H4 (cell line): ENCODE results near the gene TNFRSF4. TPM values are rescaled to one million over a fixed set of nuclear protein-coding genes. Genes with fewer than 3 reads are reported as not detected.
"Not testable (repeated sequence)": the region's sequence is repeated elsewhere in the genome, so short reads cannot be mapped to it uniquely, and the experiment has no call there.

Experiments used
- DNase-seq: peaks from one replicate; pipeline ENCODE4 v3.0.0-alpha.2; 2015; ENCODE audit warnings: low spot score
- total RNA-seq: library from RNA; depleted of rRNA; stranded (reverse); fragments of >200 nt; shearing (Covaris generic); gene quantifications from 2 replicates; pipeline ENCODE4 v1.2.3, GENCODE V29; 2014

The TNFRSF4 gene
- total RNA-seq, 1 experiment from 2014 or later = not detected

GRCh38 chr1:1202831-1203560 lies 11.0 kb downstream of the TNFRSF4 start:
- DNase-seq = no peak

DNA sequence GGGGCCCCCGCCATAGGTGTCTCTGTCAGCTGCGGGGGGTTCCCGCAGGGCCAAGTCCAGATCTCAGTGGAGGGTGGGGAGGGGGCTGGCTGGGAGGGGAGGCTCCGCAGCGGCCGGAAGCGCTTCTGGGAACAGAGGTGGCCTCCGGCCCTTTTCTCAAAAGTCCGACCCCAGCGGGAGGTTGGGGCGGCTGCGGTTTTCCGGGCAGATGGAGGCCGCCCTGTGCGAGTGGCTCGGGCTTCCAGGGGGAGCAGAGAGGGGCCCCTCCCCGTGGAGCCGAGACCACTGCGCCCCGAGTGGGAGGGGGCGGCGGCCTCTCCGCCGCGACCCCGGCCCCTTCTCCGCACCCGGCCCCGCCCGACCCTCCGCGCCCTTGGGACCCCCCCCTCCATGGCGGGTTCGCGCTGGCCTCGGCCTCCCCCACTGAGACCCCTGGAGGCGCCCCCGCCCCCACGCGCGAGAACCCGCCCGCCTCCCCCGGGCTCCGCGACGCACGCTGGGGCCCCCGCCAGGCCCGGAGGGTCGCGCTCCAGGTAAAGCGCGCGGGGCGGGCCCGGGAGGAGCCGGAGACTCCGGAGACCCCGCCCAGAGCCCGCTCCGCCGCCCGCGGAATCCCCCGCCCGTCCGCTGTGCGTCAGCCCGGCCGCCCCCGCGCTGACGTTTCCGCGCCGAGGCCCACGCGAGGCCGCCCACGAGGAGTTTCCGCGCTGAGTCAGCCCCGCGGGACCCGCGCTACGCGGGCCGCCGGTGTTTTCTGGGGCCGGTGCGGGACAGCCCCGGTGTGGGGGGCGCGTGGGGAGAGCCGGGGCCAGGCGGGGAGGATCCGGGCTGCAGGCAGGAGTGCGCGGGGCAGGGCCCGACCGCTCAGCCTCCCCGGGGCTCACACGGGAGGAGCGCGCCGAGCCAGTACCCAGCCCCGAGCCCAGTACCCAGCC lies 12.8 kb downstream of the TNFRSF4 start:
- DNase-seq = no peak

DNA sequence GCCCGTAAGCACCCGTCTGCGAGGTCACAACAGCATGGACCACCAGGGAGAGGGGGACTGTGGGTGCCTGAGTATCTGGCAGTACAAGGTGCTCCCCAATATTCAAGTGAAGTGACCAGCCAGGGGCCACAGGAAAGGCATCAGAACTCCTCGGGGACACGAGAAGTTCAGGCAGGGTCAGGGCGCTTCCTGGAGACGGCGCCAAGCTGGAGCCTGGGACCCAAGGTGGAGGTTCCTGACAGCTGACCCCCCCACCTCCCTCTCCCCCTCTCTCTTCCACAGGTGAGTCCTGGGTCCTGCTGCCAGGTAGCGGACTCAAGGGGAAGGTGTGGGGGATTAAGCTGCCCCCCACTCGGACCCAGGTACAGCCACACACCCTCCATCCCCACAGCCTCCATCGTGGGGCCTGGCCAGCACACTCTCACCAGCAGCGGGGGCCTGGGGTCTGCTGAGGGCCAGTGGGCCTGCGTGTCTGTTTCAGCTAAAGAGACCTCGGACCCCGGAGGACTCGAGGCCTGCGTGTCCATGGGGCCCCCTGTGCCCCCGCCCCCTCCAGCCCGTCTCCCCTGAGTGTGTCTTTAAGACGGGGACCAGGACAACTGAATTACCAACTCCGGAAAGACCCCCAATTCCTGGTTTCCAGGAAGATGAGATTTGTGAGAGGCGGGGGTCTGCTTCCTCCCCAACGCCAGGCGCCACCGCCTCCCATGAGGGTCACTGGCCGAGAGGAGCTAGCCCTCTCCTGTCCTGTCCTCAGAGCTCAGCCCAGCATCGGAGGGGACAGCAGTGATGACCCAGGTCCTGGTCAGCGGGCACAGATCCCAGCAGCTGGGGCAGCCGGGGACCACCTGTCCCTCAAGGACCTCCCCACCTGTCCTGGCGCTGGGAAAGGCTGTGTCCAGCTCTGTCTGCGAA lies 13.7 kb downstream of the TNFRSF4 start:
- no peak for DNase-seq

- no peak for DNase-seq
These were observed 14.6 kb downstream of the TNFRSF4 start for GRCh38 chr1:1199141-1199960.

- DNase-seq = no peak
These were observed 15.4 kb downstream of the TNFRSF4 start for GRCh38 chr1:1198423-1199140.

- no peak for DNase-seq
These were observed 16.2 kb downstream of the TNFRSF4 start for GRCh38 chr1:1197551-1198422.

DNA sequence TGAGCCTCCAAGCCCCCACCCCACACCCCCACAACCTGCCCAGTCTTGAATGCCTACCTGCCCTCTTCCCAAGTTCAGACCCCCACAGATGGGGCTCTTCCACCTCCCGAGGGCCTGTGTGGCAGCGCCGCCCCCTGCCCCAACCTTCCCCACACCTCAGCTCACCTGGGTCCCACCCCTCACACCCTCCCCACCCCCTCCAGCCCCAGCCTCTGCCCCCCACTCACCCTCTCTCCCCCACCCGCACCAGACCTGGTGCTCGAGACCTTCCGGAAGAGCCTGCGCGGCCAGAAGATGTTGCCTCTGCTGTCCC lies 16.8 kb downstream of the TNFRSF4 start:
- DNase-seq = no peak

DNA sequence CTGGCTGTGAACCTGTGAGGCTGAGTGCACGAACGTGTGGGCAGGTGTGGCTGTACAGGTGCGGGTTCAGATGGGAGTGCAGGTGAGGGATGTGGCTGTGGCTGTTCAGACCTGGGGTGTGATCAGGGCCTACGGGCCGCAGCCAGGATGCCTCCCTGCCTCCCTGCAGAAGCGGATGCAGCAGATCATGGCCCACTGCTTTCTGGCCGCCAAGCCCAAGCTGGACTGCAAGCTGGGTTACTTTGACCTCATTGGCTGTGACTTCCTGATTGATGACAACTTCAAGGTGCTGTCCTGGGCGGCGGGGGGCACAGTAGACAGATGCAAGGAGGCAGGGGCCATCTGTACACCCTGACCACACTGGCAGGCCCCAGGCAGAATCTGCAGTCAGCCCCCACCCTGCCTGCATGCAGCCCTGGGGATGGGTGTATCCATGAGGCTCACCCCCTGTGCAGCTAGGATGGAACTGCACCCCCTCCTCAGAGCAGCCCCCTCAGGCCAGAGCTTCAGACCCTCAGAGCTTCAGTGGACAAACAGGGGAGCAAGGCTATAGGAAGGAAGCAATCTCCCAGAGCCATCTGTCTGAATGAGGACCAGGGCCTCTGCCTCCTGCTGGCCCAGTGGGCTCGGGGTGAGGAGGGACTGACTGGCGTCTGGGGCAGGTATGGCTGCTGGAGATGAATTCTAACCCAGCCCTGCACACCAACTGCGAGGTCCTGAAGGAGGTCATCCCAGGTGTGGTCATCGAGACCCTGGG lies 17.3 kb downstream of the TNFRSF4 start:
- no peak for DNase-seq

- DNase-seq = not testable (repeated sequence)
These were observed 18.2 kb downstream of the TNFRSF4 start for GRCh38 chr1:1195726-1196125.

DNA sequence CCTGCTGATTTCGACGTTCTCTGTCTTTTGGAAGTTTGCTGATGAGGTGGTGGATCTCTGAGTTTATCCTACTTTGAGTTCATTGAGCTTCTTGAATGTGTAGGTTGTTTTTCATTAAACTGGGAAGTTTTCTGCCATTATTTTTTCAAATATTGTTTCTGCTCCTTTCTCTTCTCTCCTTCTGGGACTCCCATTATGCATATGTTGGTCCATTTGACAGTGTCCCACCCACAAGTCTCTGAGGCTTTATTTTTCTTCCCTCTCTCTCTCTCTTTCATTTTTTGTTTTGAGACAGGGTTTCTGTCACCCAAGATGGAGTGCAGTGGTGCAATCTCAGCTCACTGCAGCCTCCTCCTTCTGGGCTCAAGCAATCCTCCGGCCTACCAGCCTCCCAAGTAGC lies 19.2 kb downstream of the TNFRSF4 start:
- DNase-seq = no peak

GRCh38 chr1:1191734-1192133 lies 22.2 kb downstream of the TNFRSF4 start:
- no peak for DNase-seq

DNA sequence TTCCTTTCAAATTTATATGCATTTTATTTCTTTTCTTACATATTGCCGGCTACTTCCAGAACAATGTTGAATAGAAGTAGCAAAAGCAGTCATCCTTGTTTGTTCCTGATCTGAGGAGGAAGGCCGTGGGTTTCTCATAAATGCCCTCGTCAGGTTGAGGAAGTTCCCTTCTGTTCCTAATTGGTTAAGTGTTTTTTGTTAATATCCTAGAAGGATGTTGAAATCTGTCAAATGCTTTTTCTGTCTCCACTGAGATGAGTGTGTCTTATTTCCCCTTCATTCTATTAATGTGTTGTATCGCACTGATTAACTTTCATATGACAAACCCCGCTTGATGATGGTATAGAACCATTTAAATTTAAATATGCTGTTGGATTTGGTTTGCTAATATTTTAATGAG lies 24.8 kb downstream of the TNFRSF4 start:
- DNase-seq = no peak

- peak; percentile 61 for DNase-seq
These were observed 26.0 kb downstream of the TNFRSF4 start for GRCh38 chr1:1187938-1188337.

DNA sequence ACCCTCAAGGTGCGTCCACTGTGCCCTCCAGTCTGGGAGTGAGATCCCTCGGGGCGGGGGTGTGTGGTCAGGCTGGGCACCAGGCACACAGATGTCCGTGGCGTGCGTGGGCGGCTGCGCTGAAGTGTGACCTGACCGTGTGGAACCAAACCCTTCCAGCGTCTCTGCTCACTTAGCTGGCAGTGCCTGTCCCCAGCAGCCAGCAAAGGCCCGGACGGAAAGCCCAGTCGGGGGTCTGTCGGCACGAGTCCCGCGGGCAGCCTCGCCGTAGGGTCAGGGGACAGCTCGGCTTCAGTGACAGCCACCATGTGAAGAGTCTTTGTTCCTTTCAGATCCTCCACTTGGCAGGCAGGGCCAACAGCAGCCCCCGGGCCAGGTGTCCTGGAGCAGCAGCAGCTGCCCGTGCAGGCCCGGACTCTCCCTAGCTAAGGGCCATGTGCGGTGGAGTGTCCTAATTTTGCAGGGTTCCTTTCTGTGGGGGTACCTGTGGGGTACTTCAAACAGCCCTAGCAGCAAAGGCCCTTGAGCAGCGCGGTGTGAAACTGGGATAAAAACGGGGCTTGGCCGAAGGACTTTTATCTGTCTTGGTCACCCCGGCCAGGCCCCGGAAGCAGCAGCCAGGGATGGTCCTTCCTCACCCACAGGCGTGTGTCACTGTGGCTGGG lies 28.7 kb downstream of the TNFRSF4 start:
- DNase-seq = no peak

DNA sequence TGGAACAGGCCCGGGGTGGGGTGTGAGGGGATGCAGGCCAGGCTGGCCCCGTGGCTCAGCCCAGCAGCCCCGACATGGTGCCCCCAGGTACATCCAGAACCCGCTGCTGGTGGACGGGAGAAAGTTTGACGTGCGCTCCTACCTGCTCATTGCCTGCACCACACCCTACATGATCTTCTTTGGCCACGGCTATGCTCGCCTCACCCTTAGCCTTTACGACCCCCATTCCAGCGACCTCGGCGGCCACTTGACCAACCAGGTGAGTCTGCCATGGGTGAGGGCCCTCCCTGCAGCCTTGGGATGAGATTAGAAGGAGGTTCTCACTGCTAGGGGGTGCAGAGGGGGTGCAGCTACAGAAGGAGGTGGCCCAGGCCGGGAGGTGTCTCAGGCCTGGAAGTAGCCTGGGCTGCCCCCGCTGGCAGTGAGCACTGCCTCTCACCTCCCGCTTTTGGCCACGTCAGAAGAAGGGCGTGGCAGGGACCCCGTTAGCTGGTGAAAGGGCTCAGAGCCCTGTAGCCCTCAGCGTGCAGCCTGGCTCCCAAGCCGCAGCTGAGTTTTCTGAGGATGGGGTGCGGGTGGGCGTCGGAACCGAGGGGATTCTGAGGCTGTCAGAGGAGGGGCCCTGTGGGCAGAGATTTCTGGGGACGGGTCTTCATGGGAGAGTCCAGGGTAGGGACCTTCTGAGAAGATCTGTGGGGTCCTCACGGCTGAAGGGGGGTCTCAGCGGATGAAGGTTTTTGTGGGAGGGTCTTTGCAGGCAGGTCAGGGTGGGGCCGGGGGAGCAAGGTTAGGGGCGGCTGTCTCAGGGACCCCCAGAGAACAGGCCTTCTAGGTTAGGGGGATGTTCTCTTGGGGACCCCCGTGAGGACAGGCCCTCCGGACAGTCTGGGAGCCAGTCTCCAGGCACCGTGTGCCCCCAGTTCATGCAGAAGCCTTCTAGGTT lies 29.8 kb downstream of the TNFRSF4 start:
- DNase-seq = no peak

DNA sequence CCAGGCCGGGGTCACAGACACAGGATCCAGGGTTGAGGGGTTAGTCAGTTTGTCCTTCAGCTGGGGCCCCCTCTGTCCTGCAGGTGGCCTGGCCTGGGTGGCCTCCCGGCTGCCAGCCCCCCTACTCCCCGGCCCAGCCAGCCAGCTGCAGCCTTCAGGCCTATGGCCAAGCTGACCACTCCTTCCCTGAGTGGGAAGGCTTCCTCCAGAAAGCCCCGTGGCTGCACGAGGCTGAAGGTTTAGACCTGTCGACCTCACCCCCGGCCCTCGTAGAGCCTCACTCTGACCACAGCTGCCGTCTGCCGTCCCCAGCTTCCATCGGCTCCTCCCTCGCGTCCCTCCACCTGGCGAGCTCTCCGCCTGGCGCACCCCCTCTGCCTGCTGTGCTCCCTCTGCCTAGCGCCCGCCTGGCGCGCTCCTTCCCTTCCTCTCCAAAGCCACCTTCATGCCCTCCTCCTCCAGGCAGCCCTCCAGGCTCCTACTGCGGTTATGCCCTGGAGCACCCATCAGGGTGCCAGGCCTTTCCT lies 30.7 kb downstream of the TNFRSF4 start:
- DNase-seq = no peak
